Effector memory CD4-positive, alpha-beta T cell (primary cell): ENCODE results near the gene PTP4A1.

Experiments used
- DNase-seq, 3 donors: peaks; one replicate each; pipeline ENCODE4 v3.0.0-alpha.2; 2020
- H3K27ac ChIP-seq: 2 replicates; pipeline ENCODE4 v1.7.0; 2013; ENCODE audit warnings: mild to moderate bottlenecking, low read length, moderate library complexity; ENCODE audit not compliant: insufficient read depth, poor library complexity, severe bottlenecking
- H3K27me3 ChIP-seq: replicated peaks from 2 replicates; pipeline ENCODE4 v1.7.0; 2013; ENCODE audit warnings: mild to moderate bottlenecking, low read length; ENCODE audit not compliant: insufficient read depth, control insufficient read depth, poor library complexity, severe bottlenecking
- H3K36me3 ChIP-seq: 2 replicates; pipeline ENCODE4 v1.7.0; 2013; ENCODE audit warnings: mild to moderate bottlenecking, low read length, moderate library complexity; ENCODE audit not compliant: control insufficient read depth, insufficient read depth
- H3K4me1 ChIP-seq: 2 replicates; pipeline ENCODE4 v1.7.0; 2013; ENCODE audit warnings: low read length, mild to moderate bottlenecking; ENCODE audit not compliant: control insufficient read depth, insufficient read depth, poor library complexity, severe bottlenecking
- H3K4me3 ChIP-seq: 2 replicates; pipeline ENCODE4 v1.7.0; 2013; ENCODE audit warnings: low read length, low read depth, mild to moderate bottlenecking; ENCODE audit not compliant: insufficient read depth, poor library complexity, severe bottlenecking
- H3K9me3 ChIP-seq: 2 replicates; pipeline ENCODE4 v1.7.0; 2013; ENCODE audit warnings: mild to moderate bottlenecking, low read length, moderate library complexity; ENCODE audit not compliant: control insufficient read depth

Gene PTP4A1

DNA sequence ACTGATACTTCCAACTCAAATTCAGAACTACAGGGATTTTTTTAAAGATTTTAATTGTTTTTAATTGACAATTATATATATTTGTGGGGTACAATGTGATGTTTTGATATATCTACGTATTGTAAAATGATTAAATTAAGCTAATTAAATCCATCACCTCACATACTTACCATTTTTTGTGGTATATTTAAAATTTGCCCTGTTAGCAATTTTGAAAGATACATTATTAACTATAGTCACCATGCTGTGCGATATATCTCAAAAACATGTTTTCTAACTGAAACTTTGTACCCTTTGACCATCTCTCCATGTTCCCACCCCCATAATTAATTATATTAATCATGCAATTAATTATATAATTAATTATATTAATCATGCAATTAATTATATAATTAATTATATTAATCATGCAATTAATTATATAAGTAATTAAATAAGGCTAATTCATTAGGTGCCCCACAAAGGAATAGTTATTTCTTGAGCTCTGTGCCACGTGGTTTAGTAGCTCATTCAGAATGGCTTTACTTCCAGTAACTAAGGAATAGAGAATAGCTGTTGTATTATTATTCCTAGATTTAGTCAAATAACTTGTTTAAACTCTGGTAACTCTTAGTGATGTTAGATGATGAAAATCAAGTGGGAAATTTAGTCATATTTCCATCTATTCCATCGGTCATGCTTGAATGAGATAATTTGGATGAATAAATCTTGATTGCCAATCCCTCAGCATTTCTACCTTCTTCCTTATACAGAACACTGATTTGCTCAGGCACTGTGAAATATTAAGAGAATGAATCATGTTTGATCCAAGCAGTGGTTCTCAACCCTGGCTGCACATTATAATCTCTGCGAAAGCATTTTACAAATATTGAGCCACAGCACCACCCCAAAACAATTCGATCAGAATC, 25.1 kb downstream of the PTP4A1 start:
- H3K4me3 ChIP-seq = no peak overlapping the region
- no peaks in the 10 kb centered on the region for H3K9me3 ChIP-seq
- H3K27ac ChIP-seq = no peak overlapping the region
- H3K27me3 ChIP-seq = no peaks in the 10 kb centered on the region
- DNase-seq = no peak
- H3K4me1 ChIP-seq = no peaks in the 10 kb centered on the region
- no peaks in the 10 kb centered on the region for H3K36me3 ChIP-seq

DNA sequence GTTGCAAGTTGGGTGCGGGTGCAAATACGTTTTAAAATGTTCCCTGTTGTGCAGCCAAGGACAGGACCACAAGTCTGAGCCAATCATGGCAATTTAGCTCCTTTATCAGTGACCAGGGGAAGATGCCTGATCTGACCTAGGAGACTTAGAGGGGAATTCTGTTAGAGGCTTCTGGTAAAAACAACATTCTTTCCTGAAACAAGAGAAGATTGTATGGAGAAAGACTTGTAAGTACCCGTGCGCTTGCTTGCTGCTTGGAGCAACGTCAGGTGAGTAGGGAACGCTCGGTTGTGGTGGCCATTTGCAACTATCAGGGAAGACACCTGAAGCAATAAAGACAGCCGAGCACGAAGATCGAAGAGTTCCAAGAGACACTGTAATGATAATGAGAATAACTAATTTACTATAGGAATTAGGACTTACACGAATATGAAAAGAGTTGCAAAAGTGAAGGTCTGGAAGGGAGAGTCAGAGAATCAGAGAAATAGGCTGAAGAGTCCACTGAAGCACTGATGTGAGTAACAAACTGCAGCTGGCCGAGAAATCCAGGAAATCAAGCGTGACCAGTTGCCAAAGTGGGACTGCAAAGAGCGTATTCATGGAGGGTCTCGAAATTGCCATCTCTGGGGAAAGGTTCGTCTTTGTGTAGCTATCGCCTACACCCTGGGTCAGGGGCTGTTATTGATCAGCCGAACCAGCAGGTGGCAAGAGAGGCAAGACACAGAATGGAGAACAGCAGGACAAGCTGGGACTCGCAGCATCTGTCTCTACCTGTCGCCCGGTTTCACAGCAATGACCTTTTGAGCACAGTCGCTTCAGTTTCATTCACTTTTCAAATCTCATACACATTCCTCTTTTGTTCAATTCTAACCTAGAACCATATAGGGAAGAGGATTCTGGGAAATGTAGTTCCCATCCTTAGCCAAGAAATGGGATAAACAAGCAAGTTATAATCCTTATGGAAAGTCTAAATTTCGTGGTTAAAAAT, 26.1 kb downstream of the PTP4A1 start:
- H3K27ac ChIP-seq = no peak overlapping the region
- no peaks in the 10 kb centered on the region for H3K36me3 ChIP-seq
- no peaks in the 10 kb centered on the region for H3K27me3 ChIP-seq
- DNase-seq = peak; percentile 49 to 61 (median 57)
- H3K4me1 ChIP-seq = no peaks in the 10 kb centered on the region
- peak overlapping the region; percentile 41 for H3K4me3 ChIP-seq
- no peaks in the 10 kb centered on the region for H3K9me3 ChIP-seq

DNA sequence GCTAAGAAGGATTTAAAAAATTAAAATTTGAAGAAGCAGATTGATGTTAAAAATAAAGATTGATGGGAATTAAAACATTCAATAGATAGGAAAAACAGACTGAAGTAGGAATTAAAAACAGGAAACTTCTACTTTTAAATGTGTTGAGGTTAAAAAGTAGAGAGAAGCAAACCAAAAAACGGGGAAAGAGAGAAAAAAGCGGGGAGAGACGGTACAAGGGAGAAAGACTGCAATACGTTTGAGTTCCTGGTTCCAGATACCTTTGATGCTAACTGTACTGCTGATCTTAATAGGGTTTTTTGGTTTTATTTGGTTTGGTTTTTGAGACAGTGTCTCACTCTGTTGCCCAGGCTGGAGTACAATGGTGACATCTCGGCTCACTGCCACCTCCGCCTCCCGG, 27.0 kb downstream of the PTP4A1 start:
- H3K27ac ChIP-seq = no peak overlapping the region
- DNase-seq = no peak
- no peaks in the 10 kb centered on the region for H3K27me3 ChIP-seq
- H3K9me3 ChIP-seq = no peaks in the 10 kb centered on the region
- no peaks in the 10 kb centered on the region for H3K4me1 ChIP-seq
- H3K4me3 ChIP-seq = no peak overlapping the region
- H3K36me3 ChIP-seq = no peaks in the 10 kb centered on the region

DNA sequence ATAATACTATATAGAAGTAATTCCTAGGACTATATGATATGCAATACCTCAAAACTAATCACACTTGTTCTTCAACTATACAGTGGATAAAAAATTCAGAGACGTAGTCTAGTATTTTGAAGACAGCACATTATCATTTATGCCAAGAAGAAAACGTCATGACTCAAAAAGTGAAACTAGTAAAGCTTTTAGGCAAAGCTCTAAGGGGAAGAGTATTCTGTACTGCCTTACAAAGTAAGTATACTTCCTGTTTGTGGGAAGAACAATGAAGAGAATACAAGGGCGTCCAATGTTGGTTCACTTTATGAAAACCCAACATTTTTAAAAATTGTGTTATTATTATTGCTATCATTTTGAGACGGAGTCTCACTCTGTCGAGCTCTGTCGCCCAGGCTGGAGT, 27.9 kb downstream of the PTP4A1 start:
- no peak for DNase-seq
- Histone ChIP-seq H3K4me3 (no peak overlapping the region), H3K36me3 (no peaks in the 10 kb centered on the region), H3K9me3 (no peaks in the 10 kb centered on the region), H3K4me1 (no peaks in the 10 kb centered on the region), H3K27ac (no peak overlapping the region), H3K27me3 (no peaks in the 10 kb centered on the region)

DNA sequence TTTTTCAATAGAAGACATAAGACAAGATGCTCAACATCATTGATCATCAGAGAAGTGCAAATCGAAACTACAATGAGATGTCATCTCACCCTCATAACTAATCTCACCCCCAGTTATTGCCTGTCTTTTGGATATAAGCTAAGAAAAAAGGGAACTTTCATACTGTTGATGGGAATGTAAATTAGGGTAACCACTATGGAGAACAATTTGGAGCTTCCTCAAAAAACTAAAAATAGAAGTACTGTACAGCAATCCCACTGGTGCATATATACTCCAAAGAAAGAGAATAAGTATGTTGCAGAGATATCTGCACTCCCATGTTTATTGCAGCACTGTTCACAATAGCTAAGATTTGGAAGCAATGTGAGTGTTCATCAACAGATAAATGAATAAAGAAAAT, 37.0 kb downstream of the PTP4A1 start:
- no peak for DNase-seq
- Histone ChIP-seq H3K4me3 (no peak overlapping the region), H3K27me3 (no peaks in the 10 kb centered on the region), H3K4me1 (peaks cover 3% of the 10 kb centered on the region), H3K36me3 (no peaks in the 10 kb centered on the region), H3K27ac (no peak overlapping the region), H3K9me3 (no peaks in the 10 kb centered on the region)

DNA sequence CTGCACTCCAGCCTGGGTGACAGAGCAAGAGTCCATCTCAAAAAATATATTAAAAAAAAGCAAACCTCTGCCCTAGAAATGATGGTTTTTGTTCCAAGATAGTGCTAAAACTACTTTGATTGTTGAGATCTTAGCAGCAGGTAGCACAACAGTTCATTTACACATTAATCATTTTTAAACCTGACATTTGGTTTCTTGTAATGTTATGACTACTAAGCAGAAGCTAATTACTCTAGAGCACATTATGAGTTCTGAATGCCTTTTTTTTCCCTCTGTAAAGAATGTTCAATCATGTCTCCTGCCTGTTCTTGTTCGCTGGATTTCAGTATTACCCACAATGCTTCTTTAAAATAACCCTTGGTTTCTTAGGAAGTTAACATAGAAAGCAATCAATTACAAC, 38.7 kb downstream of the PTP4A1 start:
- no peak overlapping the region for H3K4me3 ChIP-seq
- H3K27ac ChIP-seq = no peak overlapping the region
- no peaks in the 10 kb centered on the region for H3K9me3 ChIP-seq
- DNase-seq = no peak
- H3K4me1 ChIP-seq = peaks cover 3% of the 10 kb centered on the region
- no peaks in the 10 kb centered on the region for H3K36me3 ChIP-seq
- no peaks in the 10 kb centered on the region for H3K27me3 ChIP-seq

DNA sequence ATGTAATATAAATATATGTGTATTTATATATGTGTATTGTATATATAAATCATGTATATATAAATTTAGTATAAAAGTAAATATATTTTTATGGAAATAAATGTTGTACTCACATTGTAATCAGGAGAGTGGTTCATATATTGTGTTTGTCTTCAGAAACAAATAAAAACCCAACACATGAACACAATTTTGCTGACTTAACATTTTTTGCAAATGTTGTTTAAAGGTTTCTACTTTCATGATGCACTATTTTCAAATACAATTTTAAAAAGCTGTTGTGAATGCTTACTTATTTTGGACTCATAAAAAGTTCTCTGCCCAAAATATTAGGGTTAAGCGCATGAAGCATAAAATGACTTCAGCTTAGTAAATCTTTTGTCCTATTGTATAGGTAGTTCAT, 39.3 kb downstream of the PTP4A1 start:
- Histone ChIP-seq H3K4me1 (peaks cover 3% of the 10 kb centered on the region), H3K4me3 (no peak overlapping the region), H3K36me3 (no peaks in the 10 kb centered on the region), H3K27me3 (no peaks in the 10 kb centered on the region), H3K9me3 (no peaks in the 10 kb centered on the region), H3K27ac (no peak overlapping the region)
- no peak for DNase-seq

DNA sequence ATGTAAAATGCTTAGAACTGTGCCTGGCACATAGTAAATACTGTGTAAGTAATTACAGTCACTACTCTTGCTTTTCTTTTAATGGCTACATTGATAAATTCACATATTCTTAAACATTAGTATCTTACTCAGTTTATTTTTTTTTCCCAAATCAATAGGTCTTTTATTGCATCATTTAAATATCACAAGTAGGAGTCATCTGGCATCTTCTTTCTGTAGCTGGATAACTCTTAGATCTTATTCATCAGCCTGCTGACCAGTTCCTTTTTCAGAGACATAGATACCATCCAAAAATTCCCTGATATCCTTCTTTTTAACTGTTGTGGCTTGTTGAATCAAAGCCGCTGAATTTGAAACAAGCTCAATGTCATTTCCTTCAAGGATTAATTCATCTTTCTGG, 43.3 kb downstream of the PTP4A1 start:
- Histone ChIP-seq H3K4me1 (peaks cover 3% of the 10 kb centered on the region), H3K27ac (no peak overlapping the region), H3K9me3 (no peaks in the 10 kb centered on the region), H3K4me3 (no peak overlapping the region), H3K36me3 (no peaks in the 10 kb centered on the region), H3K27me3 (no peaks in the 10 kb centered on the region)
- no peak for DNase-seq
